ENCODE measurements around the gene ZNF185. TPM values are rescaled to one million over a fixed set of nuclear protein-coding genes. Genes with fewer than 3 reads are reported as not detected.
A peak's percentile ranks its signal among the peaks of the same experiment; 100 is the strongest.

ZNF185 gene
- total and polyA plus RNA-seq, 10 of the 15 experiments (the other 5 are each of a cell fraction or from before 2014, with no cell fraction given): 0.23 to 1.3 (median 0.55) TPM

DNA sequence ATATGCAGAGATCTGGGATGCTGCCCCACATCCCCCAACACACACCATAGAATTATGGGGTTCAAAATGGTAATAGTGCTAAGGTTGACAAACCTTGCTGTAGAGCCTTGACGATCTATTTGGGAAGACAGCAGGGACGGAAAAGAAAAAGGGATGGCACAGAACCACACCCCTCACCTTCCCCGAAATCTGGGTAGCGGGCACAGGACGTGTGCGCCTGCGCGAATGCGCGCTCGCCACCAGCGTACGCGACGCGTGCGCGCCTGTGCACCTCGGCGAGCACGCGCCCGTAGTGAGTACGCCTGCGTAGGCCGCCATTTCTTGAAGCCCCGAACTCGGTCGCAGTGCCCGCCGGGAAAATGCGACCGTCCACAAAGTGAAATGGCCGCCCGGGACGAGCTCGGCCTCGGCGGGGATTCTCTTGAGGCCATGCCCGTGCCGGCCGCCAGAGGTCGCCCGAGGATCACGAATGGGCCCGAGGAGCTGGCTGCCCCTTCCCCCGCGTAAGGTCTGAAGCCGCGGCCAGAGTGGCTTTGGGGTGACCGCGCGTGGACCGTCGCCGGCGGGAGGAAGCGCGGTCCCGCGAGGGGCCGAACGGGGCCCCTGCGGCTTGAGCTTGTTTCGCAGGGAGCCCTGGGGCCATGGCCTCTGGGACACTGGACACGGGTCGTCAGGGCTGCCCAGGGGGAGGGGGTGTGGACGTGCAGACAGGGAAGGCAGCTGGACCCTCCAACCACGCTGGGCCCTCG lies 43.6 kb downstream of the ZNF185 start:
- intact Hi-C loops (cut with micrococcal nuclease; ENCODE audit: unreplicated experiment): loop anchor here (1.0 to 5.0 kb wide), 2 partner anchors 566 to 721 kb away; no protein-coding TSS in a partner anchor
- no TSS peak for BruUV-seq (replicated peaks)
- TF ChIP-seq SMARCA5 (IDR thresholded peaks at IDR 0.05) (peak; percentile 74; the same call in 1 of the 2 replicates), CREM (IDR thresholded peaks at IDR 0.05; ENCODE audit: low read depth) (peak; percentile 35; the same call in 1 of the 2 replicates), NR2C2 (IDR thresholded peaks at IDR 0.05; ENCODE audit: borderline replicate concordance, control insufficient read depth, insufficient read length, low read depth) (no peak), TCF7 (IDR thresholded peaks at IDR 0.05; ENCODE audit: borderline replicate concordance) (no peak), BHLHE40 (IDR thresholded peaks at IDR 0.05; ENCODE audit: borderline replicate concordance in 1 of 2, low read depth in 2 of 2, low read length in 1 of 2) (peak in 1 of 2 experiments; percentile 62; a peak in 2 of 4 replicates), EZH2 (IDR thresholded peaks at IDR 0.05; ENCODE audit: borderline replicate concordance, control insufficient read depth, low read depth, low read length) (no peak), RELA (IDR thresholded peaks at IDR 0.05; ENCODE audit: borderline replicate concordance, partially characterized antibody) (no peak), WRNIP1 (IDR thresholded peaks at IDR 0.05; ENCODE audit: borderline replicate concordance, low read depth, low read length) (no peak), TCF3 (IDR thresholded peaks at IDR 0.05; ENCODE audit: borderline replicate concordance, insufficient read depth, low read depth, low read length) (no peak), USF1 (IDR thresholded peaks at IDR 0.05; ENCODE audit: borderline replicate concordance, extremely low read length, insufficient read depth, low read depth, low read length) (no peak), NRF1 (conservative IDR thresholded peaks at IDR 0.05; ENCODE audit: low read depth, low read length) (peak; percentile 60)
- TF ChIP-seq, protein P1, sequence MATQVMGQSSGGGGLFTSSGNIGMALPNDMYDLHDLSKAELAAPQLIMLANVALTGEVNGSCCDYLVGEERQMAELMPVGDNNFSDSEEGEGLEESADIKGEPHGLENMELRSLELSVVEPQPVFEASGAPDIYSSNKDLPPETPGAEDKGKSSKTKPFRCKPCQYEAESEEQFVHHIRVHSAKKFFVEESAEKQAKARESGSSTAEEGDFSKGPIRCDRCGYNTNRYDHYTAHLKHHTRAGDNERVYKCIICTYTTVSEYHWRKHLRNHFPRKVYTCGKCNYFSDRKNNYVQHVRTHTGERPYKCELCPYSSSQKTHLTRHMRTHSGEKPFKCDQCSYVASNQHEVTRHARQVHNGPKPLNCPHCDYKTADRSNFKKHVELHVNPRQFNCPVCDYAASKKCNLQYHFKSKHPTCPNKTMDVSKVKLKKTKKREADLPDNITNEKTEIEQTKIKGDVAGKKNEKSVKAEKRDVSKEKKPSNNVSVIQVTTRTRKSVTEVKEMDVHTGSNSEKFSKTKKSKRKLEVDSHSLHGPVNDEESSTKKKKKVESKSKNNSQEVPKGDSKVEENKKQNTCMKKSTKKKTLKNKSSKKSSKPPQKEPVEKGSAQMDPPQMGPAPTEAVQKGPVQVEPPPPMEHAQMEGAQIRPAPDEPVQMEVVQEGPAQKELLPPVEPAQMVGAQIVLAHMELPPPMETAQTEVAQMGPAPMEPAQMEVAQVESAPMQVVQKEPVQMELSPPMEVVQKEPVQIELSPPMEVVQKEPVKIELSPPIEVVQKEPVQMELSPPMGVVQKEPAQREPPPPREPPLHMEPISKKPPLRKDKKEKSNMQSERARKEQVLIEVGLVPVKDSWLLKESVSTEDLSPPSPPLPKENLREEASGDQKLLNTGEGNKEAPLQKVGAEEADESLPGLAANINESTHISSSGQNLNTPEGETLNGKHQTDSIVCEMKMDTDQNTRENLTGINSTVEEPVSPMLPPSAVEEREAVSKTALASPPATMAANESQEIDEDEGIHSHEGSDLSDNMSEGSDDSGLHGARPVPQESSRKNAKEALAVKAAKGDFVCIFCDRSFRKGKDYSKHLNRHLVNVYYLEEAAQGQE (IDR thresholded peaks at IDR 0.05; ENCODE audit: low read depth, low read length): no peak
- TF ChIP-seq, protein P2, sequence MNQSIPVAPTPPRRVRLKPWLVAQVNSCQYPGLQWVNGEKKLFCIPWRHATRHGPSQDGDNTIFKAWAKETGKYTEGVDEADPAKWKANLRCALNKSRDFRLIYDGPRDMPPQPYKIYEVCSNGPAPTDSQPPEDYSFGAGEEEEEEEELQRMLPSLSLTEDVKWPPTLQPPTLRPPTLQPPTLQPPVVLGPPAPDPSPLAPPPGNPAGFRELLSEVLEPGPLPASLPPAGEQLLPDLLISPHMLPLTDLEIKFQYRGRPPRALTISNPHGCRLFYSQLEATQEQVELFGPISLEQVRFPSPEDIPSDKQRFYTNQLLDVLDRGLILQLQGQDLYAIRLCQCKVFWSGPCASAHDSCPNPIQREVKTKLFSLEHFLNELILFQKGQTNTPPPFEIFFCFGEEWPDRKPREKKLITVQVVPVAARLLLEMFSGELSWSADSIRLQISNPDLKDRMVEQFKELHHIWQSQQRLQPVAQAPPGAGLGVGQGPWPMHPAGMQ (IDR thresholded peaks at IDR 0.05; ENCODE audit: borderline replicate concordance): no peak
- TF ChIP-seq, protein P3, sequence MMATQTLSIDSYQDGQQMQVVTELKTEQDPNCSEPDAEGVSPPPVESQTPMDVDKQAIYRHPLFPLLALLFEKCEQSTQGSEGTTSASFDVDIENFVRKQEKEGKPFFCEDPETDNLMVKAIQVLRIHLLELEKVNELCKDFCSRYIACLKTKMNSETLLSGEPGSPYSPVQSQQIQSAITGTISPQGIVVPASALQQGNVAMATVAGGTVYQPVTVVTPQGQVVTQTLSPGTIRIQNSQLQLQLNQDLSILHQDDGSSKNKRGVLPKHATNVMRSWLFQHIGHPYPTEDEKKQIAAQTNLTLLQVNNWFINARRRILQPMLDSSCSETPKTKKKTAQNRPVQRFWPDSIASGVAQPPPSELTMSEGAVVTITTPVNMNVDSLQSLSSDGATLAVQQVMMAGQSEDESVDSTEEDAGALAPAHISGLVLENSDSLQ (IDR thresholded peaks at IDR 0.05): peak; percentile 70

More for the DNA sequence above, 43.6 kb downstream of the ZNF185 start:
- peak overlapping the region; percentile 54 for H3K4me2 ChIP-seq (ENCODE audit: control insufficient read depth, insufficient read depth)
- peak overlapping the region; percentile 37; the same call in 1 of the 2 replicates for H3K27ac ChIP-seq (ENCODE audit: control insufficient read depth, insufficient read depth)
- WGBS (ENCODE audit: insufficient coverage, insufficient replicate concordance, low lambda C conversion rate, missing lambda C conversion rate): 35% methylated on average over 69 of the region's 70 CpGs
- FAIRE-seq (no peak), ATAC-seq (peak; percentile 97), DNase-seq (ENCODE audit: low read depth, low spot score) (peak; percentile 69)
- SMC1A ChIA-PET (ENCODE audit: uncharacterized antibody, unreplicated experiment): interaction anchor here (1.2 to 2.3 kb wide), 4 partner anchors 10 to 565 kb away, joined by 3 to 7 read pairs (median 4); no protein-coding TSS in a partner anchor
- CTCF ChIA-PET: interaction anchor here (0.6 to 4.4 kb wide), 23 partner anchors 9 to 727 kb away, joined by 3 to 25 read pairs (median 4); partner anchors contain the start of gene HAUS7
- no peaks in the 10 kb centered on the region for H3K36me3 ChIP-seq (ENCODE audit: control insufficient read depth in 2 of 2, insufficient read depth in 2 of 2, low read length in 1 of 2)
- POLR2A ChIA-PET: interaction anchor here (0.6 to 1.3 kb wide), 2 partner anchors 463 to 656 kb away, joined by 3 to 4 read pairs; no protein-coding TSS in a partner anchor
- H3K79me2 ChIP-seq (ENCODE audit: control insufficient read depth, insufficient read depth, low read length): no peaks in the 10 kb centered on the region
- H3K4me1 ChIP-seq (ENCODE audit: control insufficient read depth, insufficient read depth, low read length): no peaks in the 10 kb centered on the region
- RAD21 ChIA-PET (ENCODE audit: unreplicated experiment): interaction anchor here (1.0 to 2.1 kb wide), 7 partner anchors 8 to 726 kb away, joined by 3 to 11 read pairs (median 4); no protein-coding TSS in a partner anchor
- H3K9ac ChIP-seq (ENCODE audit: control insufficient read depth, insufficient read depth, low read length): peak overlapping the region; percentile 59
- no peaks in the 10 kb centered on the region; a peak in 2 of 4 replicates for H3K27me3 ChIP-seq (replicated peaks in 1 of 2; ENCODE audit: control insufficient read depth in 2 of 2, insufficient read depth in 2 of 2, low read length in 1 of 2)
- H2AFZ ChIP-seq (ENCODE audit: control insufficient read depth, low read depth, low read length): peak overlapping the region; percentile 81
- peak overlapping the region; percentile 72 for H3K4me3 ChIP-seq
- no peaks in the 10 kb centered on the region for H4K20me1 ChIP-seq (ENCODE audit: control insufficient read depth, insufficient read depth)
- no peaks in the 10 kb centered on the region for H3K9me3 ChIP-seq (replicated peaks; ENCODE audit: control insufficient read depth, insufficient read depth, low read length)
- in situ Hi-C loops (cut with MboI): loop anchor here (10.0 kb wide), 1 partner anchor 563 kb away; no protein-coding TSS in a partner anchor

Data from GM12878 (cell line).